B cell (primary cell): Measurements from ENCODE around the gene WDR5.

Experiments
- EZH2 ChIP-seq: IDR thresholded peaks from 2 replicates; pipeline ENCODE4 v1.6.1; 2012; ENCODE audit warnings: borderline replicate concordance, low read depth, mild to moderate bottlenecking, moderate library complexity, low read length; ENCODE audit not compliant: insufficient read depth, poor library complexity, severe bottlenecking
- TF ChIP-seq, protein P1 (sequence below): fragments of 200-600 bp; IDR thresholded peaks from one replicate; pipeline ENCODE4 v1.8.0; 2022; ENCODE audit warnings: antibody characterized with exemption, mild to moderate bottlenecking

DNA sequence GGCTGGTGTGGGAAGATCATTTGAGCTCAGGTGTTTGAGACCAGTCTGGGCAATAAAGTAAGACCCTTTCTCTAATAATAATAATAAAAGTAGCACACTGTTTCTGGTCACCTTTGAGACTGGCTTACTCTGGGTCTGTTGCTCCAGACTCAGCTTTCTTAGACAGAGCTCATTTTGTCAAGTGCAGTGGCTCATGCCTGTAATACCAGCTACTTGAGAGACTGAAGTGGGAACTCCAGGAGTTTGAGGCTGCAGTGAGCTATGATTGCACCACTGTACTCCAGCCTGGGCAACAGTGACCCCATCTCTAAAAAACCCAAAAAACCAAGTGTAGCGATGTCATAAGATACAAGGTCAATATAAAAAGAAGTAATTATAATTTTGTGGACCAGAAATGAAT is 64.8 kb downstream of the WDR5 start:
- TF ChIP-seq, protein P1, sequence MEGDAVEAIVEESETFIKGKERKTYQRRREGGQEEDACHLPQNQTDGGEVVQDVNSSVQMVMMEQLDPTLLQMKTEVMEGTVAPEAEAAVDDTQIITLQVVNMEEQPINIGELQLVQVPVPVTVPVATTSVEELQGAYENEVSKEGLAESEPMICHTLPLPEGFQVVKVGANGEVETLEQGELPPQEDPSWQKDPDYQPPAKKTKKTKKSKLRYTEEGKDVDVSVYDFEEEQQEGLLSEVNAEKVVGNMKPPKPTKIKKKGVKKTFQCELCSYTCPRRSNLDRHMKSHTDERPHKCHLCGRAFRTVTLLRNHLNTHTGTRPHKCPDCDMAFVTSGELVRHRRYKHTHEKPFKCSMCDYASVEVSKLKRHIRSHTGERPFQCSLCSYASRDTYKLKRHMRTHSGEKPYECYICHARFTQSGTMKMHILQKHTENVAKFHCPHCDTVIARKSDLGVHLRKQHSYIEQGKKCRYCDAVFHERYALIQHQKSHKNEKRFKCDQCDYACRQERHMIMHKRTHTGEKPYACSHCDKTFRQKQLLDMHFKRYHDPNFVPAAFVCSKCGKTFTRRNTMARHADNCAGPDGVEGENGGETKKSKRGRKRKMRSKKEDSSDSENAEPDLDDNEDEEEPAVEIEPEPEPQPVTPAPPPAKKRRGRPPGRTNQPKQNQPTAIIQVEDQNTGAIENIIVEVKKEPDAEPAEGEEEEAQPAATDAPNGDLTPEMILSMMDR: no peak
- TF ChIP-seq EZH2: no peak
